NB4 (cell line): ENCODE measurements around the gene FITM1.
A peak's percentile ranks its signal among the peaks of the same experiment; 100 is the strongest.

Source experiments
- DNase-seq: peaks from one replicate; pipeline ENCODE4 v3.0.0; 2010; ENCODE audit warnings: low read depth
- H3K4me3 ChIP-seq: one replicate; pipeline ENCODE4 v1.5.1; 2011; ENCODE audit warnings: mild to moderate bottlenecking, low read depth, low read length, moderate library complexity
- CTCF ChIP-seq: IDR thresholded peaks from one replicate; pipeline ENCODE4 v1.5.1; 2012; ENCODE audit warnings: low read depth, low read length
- MAX ChIP-seq: IDR thresholded peaks from 2 replicates; pipeline ENCODE4 v1.6.1; 2011; ENCODE audit warnings: low read depth, low read length
- MYC ChIP-seq: IDR thresholded peaks from 2 replicates; pipeline ENCODE4 v1.6.1; 2011; ENCODE audit warnings: low read depth, low read length
- POLR2A ChIP-seq: IDR thresholded peaks from 2 replicates; pipeline ENCODE4 v1.6.1; 2011; ENCODE audit warnings: mild to moderate bottlenecking; ENCODE audit not compliant: insufficient read length; ENCODE audit errors: extremely low read depth

FITM1 gene

GRCh38 chr14:24089890-24090289 lies 40.6 kb upstream of the FITM1 start:
- H3K4me3 ChIP-seq, result no peak overlapping the region
- no peak for DNase-seq
- TF ChIP-seq MYC (no peak), POLR2A (no peak), CTCF (no peak), MAX (no peak)

GRCh38 chr14:24092110-24092504 lies 38.4 kb upstream of the FITM1 start:
- TF ChIP-seq MAX, result no peak
- TF ChIP-seq CTCF, result no peak
- no peak for TF ChIP-seq POLR2A
- no peak for TF ChIP-seq MYC
- DNase-seq, result no peak
- no peak overlapping the region for H3K4me3 ChIP-seq

- no peak for DNase-seq
- no peak for TF ChIP-seq MYC
- no peak for TF ChIP-seq CTCF
- no peak for TF ChIP-seq POLR2A
- TF ChIP-seq MAX, result no peak
- no peak overlapping the region for H3K4me3 ChIP-seq
These were observed 37.8 kb upstream of the FITM1 start for GRCh38 chr14:24092505-24093206.

GRCh38 chr14:24093207-24093900 lies 37.1 kb upstream of the FITM1 start:
- peak overlapping the region; percentile 17 for H3K4me3 ChIP-seq
- DNase-seq, result no peak
- TF ChIP-seq CTCF (no peak), MAX (no peak), MYC (no peak), POLR2A (no peak)

- TF ChIP-seq CTCF (no peak), POLR2A (peak; percentile 57), MAX (peak; percentile 49), MYC (peak; percentile 70)
- H3K4me3 ChIP-seq, result peak within 1 kb of the TSS; percentile 92
- peak; percentile 98 for DNase-seq
These were observed 36.3 kb upstream of the FITM1 start, which contains the start of gene PCK2 for GRCh38 chr14:24093901-24094840. Gene PCK2, plus strand, starts transcription at chr14:24094311. Its CDS starts 95 bp downstream, at chr14:24094406.
